Measurements from ENCODE around the gene BRINP3. TPM values are rescaled to one million over a fixed set of nuclear protein-coding genes. Genes with fewer than 3 reads are reported as not detected.

Gene BRINP3
- total and polyA plus RNA-seq, 2 experiments from 2014 or later: not detected

- H3K27me3 ChIP-seq (ENCODE audit: insufficient read depth): no peaks in the 10 kb centered on the region
- H3K4me3 Mint-ChIP-seq: no peak overlapping the region
- H3K36me3 Mint-ChIP-seq (ENCODE audit: low read depth): no peaks in the 10 kb centered on the region
- H4K20me1 ChIP-seq (replicated peaks; ENCODE audit: insufficient read depth): no peaks in the 10 kb centered on the region
- no peak overlapping the region for H3K4me3 ChIP-seq
- TF ChIP-seq CREB1 (CRISPR knock-in tag; IDR thresholded peaks at IDR 0.05; ENCODE audit: low read depth): no peak
- TF ChIP-seq JUNB (IDR thresholded peaks at IDR 0.05; ENCODE audit: unreplicated experiment): no peak
- TF ChIP-seq EZH2phosphoT487 (IDR thresholded peaks at IDR 0.05; ENCODE audit: unreplicated experiment): no peak
- TF ChIP-seq ETS1 (IDR thresholded peaks at IDR 0.05): no peak
- TF ChIP-seq, protein P1, sequence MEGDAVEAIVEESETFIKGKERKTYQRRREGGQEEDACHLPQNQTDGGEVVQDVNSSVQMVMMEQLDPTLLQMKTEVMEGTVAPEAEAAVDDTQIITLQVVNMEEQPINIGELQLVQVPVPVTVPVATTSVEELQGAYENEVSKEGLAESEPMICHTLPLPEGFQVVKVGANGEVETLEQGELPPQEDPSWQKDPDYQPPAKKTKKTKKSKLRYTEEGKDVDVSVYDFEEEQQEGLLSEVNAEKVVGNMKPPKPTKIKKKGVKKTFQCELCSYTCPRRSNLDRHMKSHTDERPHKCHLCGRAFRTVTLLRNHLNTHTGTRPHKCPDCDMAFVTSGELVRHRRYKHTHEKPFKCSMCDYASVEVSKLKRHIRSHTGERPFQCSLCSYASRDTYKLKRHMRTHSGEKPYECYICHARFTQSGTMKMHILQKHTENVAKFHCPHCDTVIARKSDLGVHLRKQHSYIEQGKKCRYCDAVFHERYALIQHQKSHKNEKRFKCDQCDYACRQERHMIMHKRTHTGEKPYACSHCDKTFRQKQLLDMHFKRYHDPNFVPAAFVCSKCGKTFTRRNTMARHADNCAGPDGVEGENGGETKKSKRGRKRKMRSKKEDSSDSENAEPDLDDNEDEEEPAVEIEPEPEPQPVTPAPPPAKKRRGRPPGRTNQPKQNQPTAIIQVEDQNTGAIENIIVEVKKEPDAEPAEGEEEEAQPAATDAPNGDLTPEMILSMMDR (conservative IDR thresholded peaks at IDR 0.05; ENCODE audit: low read depth in 2 of 2): no peak
- no peak for TF ChIP-seq ZNF462 (CRISPR knock-in tag; IDR thresholded peaks at IDR 0.05)
- TF ChIP-seq POLR2AphosphoS5 (IDR thresholded peaks at IDR 0.05; ENCODE audit: low read depth): no peak
- TF ChIP-seq ZNF114 (CRISPR knock-in tag; IDR thresholded peaks at IDR 0.05): no peak
- TF ChIP-seq ZNF331 (CRISPR knock-in tag; IDR thresholded peaks at IDR 0.05; ENCODE audit: low read depth): no peak
- TF ChIP-seq EZH2 (IDR thresholded peaks at IDR 0.05; ENCODE audit: low read depth, unreplicated experiment): no peak
- H3K4me1 Mint-ChIP-seq: peaks cover 7% of the 10 kb centered on the region
- ATAC-seq (no peak), DNase-seq (ENCODE audit: low spot score) (no peak)
- H3K27ac ChIP-seq (ENCODE audit: low read depth): no peak overlapping the region
- no peak overlapping the region for H3K27ac Mint-ChIP-seq
- no peak overlapping the region for H3K4me2 ChIP-seq
- H3K36me3 ChIP-seq (ENCODE audit: insufficient read depth): no peaks in the 10 kb centered on the region
- no peaks in the 10 kb centered on the region for H3K9me2 ChIP-seq (ENCODE audit: insufficient read depth)
- H3K79me2 ChIP-seq (replicated peaks; ENCODE audit: insufficient read depth): no peaks in the 10 kb centered on the region
- H3F3A ChIP-seq (replicated peaks; ENCODE audit: low read depth): no peaks in the 10 kb centered on the region
- no peaks in the 10 kb centered on the region for H3K9me3 Mint-ChIP-seq
- H2AFZ ChIP-seq: no peak overlapping the region
- H3K4me1 ChIP-seq (ENCODE audit: insufficient read depth): no peaks in the 10 kb centered on the region
- H3K27me3 Mint-ChIP-seq (ENCODE audit: insufficient read depth, low read depth, poor library complexity): no peaks in the 10 kb centered on the region
These were observed 124.0 kb downstream of the BRINP3 start for GRCh38 chr1:190353538-190354101.
